GOT3 (cell line): ENCODE measurements around the gene LKAAEAR1.
A peak's percentile ranks its signal among the peaks of the same experiment; 100 is the strongest.
"Not testable (repeated sequence)": the region's sequence is repeated elsewhere in the genome, so short reads cannot be mapped to it uniquely, and the experiment has no call there.

Experiments
- DNase-seq: peaks from one replicate; lab custom pipeline; 2025; ENCODE audit warnings: mixed read lengths; lab: John Stamatoyannopoulos, UW

The LKAAEAR1 gene

DNA sequence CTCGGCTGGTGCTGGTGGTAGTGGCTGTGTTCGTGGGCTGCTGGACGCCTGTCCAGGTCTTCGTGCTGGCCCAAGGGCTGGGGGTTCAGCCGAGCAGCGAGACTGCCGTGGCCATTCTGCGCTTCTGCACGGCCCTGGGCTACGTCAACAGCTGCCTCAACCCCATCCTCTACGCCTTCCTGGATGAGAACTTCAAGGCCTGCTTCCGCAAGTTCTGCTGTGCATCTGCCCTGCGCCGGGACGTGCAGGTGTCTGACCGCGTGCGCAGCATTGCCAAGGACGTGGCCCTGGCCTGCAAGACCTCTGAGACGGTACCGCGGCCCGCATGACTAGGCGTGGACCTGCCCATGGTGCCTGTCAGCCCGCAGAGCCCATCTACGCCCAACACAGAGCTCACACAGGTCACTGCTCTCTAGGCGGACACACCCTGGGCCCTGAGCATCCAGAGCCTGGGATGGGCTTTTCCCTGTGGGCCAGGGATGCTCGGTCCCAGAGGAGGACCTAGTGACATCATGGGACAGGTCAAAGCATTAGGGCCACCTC, 14.3 kb upstream of the LKAAEAR1 start:
- DNase-seq: no peak

DNA sequence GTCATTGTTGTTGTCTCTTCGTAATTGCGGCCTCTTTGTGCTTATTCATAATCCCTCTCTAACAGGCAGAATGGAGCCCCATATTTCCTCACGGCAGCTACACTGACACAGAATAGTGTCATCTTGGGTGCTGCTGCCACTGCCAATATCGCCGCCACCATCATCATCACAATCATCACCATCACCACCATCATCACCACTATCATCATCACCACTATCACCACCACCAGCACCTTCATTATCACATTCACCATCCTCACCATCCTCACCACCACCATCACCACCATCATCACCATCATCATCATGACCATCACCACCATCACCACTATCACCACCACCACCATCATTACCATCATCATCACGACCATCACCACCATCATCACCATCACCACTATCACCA, 12.3 kb upstream of the LKAAEAR1 start:
- DNase-seq: no peak

DNA sequence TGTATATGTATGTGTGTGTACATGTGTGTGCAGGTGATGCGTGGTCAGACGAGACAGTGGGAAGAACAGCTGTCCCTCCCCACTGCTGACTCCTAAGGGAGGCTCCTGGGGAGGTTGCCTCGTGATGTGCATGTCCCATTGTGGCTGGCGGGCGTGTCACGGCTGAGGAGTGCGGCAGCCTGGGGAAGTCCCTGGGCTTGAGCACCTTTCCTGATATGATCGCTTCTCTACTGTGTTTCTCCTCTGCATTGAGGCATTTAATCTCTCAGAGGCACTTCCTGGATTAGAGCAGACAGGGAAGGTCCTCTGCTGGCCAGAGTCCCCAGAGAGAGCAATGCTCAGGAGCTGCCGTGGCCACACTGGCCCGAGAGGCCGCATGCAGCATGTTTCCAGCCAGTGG, 11.7 kb upstream of the LKAAEAR1 start:
- no peak for DNase-seq

DNA sequence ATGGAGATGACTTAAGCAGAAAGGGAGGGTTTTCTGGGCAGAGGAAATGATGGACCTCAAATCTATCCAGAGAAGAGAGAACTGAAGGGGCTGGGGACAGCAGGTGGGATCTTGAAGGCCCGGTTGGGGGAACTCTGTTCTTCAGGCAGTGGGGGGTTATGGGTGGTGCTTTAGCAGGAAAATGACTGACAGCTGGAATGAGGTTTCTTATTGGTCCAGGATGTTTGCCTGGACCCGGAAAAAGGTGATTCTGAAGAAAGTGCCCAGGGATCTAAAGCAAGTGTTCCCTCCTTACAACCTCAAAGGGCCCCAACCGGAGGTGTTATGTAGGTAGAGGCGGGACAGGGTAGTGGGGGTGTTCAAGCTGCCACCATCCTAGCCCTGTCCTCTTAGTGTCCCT, 11.3 kb upstream of the LKAAEAR1 start:
- DNase-seq: no peak

DNA sequence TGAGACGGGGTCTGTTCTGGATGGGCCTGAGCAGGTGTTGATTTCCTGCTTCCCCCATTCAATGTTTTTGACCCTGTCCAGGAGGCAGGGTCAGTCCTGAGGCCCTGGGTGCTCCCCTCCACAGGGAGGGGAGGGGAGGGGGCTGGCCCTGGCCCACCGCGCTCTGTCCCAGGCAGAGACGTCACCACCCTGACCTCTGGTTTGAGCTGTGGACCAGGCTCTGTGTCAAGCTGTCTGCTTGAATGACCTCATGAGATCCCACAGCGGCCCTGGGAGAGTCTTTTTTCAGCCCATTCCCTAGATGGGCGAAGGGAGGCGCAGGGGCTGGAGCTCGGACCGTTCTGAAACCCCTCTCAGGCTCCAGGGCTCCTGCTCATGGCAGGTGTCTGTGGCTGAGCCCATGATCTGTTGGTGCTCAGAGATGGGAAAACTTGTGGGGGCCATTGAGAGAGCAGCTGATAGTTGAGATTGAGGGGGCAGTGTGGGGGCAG, 8.9 kb upstream of the LKAAEAR1 start:
- DNase-seq: no peak

DNA sequence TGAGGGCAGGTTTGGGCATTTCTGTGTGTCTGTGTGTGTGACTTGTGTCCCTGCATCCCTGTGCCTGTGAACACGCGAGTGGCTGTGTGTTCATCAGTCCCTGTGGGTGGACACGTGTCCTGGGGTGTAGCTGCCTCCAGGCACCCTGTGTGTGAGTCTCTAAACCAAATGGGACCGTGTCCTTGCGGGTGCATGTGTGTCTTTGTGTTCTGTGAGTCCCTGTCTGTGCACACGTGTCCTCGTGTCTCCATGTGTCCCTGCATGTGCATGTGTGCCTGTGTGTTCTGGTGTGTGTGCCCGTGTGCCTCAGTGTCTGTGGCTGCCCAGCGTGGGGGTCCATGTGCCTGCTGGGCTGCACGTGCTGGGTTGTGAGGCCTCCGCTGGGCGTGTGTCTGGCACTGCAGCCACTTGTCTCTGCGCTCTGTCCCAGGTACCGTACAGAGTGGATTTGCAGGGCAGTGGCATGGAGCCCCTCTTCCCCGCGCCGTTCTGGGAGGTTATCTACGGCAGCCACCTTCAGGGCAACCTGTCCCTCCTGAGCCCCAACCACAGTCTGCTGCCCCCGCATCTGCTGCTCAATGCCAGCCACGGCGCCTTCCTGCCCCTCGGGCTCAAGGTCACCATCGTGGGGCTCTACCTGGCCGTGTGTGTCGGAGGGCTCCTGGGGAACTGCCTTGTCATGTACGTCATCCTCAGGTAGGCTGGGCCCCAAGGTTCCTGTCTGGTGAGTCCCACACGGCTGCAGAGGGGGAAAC, 8.2 kb upstream of the LKAAEAR1 start:
- no peak for DNase-seq

DNA sequence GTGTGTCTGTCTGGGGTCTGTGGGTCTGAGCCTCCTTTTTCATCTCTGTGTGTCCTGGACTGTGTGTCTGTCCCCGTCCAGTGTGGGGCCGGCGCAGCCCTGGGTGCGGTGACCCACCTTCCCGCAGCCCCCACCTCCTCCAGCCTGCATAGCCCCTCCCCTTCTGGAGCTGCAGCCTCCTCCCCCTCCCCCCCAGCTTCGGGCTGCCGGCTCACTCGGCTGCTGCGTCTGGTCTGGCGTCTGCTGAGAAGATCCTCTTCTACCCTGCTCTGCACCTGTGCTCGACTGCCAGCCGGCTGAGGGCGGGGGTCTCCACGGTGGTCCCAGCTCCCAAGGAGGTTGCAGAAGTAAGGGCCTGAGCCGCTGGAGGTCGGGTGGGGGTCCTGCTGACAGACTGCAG, 7.6 kb upstream of the LKAAEAR1 start:
- no peak for DNase-seq

DNA sequence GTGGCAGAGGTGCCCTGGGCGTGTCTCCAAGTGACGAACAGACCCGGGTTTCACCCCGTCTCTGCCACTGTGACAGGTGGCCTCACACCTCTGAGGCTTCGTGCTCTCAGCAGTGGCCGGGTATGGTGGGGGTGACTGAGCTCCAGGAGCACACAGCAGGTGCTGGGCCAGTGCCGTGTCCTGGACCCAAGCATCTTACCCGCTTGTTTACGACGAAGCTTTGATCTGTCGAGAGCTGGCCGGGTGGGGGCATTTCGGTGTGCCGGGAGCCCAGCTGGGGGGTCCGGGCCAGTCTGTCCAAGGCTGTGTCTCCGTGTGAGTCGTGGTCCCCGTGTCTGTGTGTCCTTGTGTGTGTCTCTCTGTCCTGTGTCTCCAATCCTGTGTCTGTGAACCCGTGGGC, 7.1 kb upstream of the LKAAEAR1 start:
- DNase-seq: no peak

DNA sequence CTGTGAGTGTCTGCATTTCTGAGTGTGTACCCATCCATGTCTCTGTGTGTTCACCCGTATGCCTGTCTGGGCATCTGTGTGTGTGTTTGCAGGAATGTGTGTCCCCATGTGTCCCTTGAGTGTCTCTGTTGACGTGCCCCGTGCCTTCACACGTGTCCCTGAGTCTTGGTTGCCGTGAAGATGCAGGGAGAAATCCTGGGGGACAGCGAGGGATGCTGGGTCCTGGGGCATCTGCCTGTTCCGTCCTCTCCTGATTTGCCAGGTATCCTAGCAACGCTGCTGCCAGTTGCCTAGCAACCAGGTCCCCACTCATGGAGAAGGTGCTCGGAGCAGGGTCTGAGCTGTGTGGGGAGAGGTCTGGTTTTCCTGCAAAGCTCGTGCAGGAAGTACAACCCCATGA, 6.0 kb upstream of the LKAAEAR1 start:
- no peak for DNase-seq

DNA sequence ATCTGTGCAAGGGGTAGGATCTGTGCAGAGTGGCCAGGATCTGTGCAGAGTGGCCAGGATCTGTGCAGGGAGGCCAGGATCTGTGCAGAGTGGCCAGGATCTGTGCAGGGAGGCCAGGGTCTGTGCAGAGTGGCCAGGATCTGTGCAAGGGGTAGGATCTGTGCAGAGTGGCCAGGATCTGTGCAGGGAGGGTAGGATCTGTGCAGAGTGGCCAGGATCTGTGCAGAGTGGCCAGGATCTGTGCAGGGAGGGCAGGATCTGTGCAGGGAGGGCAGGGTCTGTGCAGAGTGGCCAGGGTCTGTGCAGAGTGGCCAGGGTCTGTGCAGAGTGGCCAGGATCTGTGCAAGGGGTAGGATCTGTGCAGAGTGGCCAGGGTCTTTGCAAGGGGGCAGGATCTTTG, 4.4 kb upstream of the LKAAEAR1 start:
- DNase-seq: not testable (repeated sequence)

DNA sequence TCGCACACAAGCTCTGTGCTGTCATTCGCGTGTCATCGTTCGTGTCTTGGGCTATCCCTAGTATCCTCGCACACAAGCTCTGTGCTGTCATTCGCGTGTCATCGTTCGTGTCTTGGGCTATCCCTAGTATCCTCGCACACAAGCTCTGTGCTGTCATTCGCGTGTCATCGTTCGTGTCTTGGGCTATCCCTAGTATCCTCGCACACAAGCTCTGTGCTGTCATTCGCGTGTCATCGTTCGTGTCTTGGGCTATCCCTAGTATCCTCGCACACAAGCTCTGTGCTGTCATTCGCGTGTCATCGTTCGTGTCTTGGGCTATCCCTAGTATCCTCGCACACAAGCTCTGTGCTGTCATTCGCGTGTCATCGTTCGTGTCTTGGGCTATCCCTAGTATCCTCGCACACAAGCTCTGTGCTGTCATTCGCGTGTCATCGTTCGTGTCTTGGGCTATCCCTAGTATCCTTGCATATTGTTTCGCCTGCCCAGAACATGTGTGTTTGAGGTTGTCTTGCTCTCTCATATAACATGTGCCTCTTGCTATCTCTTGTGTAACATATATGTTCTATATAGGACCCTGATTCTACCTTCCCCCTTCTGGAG, 3.1 kb upstream of the LKAAEAR1 start:
- DNase-seq: not testable (repeated sequence)

DNA sequence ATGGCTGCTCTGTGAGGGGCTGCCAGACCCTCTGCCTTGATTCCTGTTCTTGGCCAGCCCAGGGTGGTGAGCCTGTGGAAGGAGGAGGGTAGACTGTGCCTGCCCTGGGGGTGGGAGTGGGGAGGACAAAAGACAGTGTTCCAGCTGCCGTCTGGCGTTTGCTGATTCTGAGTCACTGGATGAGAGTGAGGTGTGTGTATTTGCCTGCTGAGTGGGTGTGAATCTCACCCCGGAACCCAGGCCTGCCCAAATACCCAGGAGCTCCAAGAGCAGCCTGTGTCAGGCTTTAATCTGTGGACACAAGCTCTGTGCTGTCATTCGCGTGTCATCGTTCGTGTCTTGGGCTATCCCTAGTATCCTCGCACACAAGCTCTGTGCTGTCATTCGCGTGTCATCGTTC, 2.6 kb upstream of the LKAAEAR1 start:
- no peak for DNase-seq

DNA sequence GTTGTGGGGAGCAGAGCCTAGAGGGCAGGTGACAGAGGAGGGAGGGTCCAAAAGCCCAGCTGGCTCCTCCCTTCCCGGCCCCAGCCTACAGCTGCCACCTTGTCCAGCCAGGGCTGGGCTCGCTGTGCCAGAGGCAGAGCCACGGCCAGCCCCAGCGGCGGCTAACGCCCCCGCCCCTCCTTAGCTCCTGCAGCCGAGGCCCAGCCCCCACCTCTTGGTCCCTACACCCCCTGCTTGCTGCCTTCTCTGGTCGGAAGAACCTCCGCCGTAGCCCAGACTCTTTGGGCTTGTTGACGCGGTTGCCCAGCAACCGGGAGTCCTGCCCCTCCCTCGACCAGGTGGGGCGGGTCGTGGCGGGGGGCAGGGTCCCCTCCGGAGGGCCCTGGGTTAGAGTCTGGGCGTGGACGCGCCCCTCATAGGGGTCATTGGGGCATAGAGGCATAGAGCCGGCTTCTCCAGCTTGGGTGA, 521 bp upstream of the LKAAEAR1 start:
- DNase-seq: no peak

DNA sequence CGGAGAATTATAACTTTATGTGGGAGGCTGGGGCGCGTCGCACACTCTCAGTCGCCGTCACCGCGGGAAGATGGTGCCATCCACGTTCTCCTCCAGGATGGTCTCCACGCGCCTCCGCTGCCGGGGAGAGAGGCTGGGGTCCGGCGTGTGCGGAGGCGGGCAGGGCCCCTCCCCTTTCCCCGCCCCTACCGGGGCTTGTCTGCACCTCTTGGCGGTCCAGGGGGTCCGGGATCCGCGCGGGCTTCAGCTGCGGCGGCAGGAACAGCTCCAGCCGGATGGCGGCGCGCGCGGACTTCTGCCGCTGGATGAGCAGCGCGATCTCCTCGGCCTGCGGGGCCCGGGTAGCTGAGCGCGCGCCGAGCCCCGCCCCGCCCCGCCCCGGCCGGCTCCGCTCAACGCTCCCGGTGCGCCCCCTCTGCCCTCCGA, 807 bp downstream of the LKAAEAR1 start:
- no peak for DNase-seq

DNA sequence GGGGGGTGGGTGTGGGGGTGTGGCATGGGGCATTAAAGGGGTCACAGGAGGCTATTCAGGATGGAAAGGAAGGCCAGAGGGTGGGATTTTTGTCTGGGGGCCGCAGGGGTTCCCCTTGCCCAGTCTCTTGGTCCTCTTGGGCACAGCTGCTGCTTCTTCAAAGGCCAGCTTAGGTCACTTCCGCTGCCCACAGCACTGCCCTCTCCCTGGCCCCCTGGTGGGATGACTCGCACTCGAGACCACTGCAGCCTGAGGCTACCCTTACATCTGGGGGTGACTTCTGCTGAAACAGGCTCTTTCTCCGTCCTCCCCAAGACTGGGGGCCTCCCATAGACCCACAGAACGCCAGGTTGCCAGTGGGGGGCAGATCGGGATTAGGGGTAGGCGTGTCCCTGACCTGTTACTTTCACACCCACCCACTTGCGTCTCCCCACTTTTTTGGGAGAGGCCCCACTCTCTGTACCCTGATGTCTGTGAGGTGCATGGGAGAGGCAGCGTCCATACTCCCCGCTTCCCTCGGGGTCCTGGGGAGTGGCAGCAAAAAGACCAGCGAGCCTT, 1.3 kb downstream of the LKAAEAR1 start:
- DNase-seq: no peak

DNA sequence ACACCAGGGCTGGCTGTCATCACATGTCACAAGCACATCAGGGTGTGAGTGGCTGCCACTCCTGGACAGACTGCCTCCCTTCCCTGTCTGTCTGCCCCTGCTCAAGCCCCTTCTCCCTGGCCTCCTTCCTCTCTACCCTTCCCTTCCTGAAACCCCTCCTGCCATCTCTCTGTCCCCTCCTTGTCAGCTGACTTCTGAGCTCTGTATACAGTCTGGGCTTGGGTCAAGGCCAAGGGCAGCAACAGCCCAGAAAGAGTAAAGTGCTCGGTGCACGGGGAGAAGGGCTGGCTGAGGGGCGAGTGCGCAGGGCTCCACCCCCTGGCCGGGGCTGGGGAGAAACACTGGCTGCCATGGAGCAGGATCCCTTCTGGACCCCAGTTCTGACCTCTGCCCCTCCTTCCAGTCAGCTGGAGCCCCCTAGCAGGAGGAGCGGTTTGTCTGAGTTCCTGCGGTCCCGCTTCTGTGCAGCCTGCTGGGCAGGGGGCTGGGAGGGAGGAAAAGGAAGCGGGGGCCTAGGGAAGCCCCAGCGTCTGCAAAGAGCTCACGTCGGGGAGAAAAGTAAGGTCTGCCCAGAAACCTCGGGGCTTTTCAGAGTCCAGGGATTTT, 2.0 kb downstream of the LKAAEAR1 start:
- DNase-seq: no peak

DNA sequence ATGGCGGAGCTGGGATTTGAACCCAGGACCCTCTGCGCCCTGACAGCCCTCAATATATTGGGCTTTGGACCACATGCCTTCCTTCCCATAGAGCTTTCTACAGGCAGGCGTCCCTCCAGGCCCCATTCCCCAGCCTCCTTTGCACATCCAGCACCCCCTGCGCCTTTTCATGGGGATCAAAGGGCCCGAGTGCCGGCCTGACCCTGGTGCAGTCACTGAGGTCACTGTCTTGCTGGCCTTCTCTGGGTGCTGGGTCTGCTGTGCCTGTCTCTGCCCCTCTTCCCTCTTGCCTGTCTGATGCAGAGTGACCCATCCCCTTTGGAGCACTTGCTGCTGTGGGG, 2.6 kb downstream of the LKAAEAR1 start:
- no peak for DNase-seq

DNA sequence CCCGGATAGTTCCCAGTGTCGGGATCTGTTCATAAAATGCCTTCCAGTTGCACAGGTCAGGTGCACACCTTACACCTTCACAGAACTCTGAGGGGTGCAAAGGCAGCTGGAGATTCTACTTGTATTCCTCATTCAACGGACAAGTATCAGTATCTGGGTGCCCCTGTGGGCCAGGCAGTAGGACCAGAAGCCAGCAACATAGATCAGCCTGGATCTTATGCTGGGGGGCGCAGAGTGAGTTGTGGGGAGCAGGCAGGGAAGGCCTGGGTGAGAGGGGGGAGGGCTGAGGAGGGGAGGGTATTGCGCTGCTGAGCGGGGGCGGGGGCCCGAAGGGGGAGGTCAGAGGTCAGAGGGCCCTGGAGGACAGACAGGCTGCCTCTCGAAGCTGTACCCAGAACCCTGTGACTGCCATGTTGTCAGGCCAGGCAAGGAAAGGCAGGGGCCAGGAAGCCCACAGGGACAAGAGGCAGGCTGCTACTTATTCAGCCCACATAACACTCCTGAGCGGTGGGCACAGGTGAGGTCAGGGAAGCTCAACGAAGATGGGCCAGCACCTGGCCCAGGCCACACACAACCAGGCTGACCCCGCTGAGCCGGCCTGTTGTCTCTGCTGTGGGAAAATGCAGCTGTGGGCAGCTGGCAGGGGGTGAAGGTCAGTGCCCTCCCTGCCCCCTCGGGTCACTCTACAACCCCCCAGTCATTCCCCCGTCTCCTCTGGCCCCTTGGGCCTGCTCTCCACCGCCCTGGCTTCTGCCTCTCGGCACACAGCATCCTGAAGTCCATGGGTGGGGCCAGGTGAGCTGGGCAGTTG, 3.2 kb downstream of the LKAAEAR1 start:
- no peak for DNase-seq

DNA sequence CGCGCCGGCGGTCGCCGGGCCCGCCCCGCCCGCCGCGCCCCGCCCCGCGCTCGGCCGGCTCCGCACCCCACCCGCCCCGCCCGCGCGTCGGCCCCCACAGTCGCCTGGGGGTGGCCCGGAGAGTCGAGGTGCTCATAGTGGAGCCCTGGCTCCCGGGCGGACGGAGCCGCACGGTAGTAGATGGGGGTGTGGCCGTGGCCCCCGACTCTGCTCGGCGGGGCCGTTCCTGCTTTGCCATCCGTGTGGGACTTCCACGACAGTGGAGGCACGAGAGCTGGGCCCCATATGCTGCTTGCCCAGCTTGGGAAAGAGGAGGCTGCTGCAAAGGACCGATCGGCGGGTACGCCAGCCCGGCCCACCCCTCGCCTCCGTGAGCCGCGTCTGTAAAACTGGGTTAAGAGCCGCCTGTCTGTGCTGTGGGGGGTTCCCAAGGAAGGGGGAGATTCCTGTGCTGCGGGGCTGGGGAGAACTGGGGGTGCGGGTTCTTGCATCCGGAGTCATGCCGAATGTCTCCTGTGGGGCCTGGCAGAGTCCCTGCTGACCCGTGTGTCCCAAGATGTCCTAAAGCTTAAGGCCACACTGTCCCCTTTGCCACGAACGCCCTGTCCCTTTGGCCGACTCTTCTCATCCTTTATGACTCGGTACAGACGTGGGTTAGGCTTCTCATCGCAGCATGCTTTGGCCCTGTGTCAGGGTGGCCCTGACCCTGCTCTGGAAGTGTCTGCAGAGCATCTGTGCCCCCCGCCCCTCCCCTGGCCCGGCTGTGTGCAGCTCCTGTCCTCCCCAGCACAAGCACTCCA, 4.0 kb downstream of the LKAAEAR1 start, which contains the start of gene OPRL1:
Gene OPRL1 (plus strand): TSS at position 70 of the 800 bp plus-strand sequence. CDS start 12,639 bp downstream, outside the sequence.
- DNase-seq: no peak

DNA sequence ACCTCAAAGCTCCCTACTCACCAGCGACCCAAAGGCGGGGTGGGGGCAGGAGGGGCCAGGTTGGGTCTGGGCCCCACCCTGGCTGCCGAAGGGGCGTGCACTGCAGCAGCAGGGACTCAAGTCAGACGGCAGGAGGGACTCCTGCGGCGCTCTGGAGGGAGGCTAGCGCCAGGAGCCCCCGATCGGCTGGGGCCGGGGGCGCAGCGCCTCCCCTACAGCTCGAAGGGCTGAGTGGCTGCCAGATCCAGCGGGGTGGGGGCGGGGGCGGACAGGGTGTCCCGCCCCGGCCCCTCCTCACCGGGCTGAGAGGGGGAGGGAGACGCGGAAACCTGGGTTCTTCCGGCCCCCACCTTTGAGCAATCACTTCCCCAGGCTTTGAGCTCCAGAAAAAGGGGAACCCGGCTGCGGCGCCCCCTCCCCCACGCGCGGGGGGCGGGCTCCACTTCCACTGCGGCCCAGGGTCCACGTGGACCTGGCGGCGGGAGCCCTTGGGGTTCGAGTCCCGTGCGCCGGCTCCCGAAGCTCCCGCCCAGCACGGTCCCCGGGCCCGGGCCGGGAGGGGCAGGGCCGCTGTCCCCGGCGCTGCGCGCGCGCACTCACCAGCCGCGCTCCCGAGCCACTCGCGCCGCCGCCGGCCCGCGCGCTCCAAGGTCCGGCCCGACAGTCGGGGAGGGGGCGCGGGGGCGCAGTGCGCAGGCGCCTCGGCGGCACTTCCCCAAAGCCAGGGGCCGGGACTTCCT, 4.8 kb downstream of the LKAAEAR1 start, which contains the start of gene RGS19:
Gene RGS19 (minus strand): TSS at position 246 of the 740 bp plus-strand sequence. CDS start 2,632 bp downstream, outside the sequence.
- peak; percentile 23 for DNase-seq
